HL-60/S4 treated with phorbol 12-myristate 13-acetate at 8.2 ng/mL for 4 days and 3 days (cell line): ENCODE measurements around the gene TPSAB1.

Experiments
- in situ Hi-C: fragments of 300-500 bp; cut with MboI; formaldehyde crosslinking; loops from 2 replicates; pipeline ENCODE4 v1.15.0; 2022; ENCODE audit warnings: low sequenced_read_pairs

Gene TPSAB1

DNA sequence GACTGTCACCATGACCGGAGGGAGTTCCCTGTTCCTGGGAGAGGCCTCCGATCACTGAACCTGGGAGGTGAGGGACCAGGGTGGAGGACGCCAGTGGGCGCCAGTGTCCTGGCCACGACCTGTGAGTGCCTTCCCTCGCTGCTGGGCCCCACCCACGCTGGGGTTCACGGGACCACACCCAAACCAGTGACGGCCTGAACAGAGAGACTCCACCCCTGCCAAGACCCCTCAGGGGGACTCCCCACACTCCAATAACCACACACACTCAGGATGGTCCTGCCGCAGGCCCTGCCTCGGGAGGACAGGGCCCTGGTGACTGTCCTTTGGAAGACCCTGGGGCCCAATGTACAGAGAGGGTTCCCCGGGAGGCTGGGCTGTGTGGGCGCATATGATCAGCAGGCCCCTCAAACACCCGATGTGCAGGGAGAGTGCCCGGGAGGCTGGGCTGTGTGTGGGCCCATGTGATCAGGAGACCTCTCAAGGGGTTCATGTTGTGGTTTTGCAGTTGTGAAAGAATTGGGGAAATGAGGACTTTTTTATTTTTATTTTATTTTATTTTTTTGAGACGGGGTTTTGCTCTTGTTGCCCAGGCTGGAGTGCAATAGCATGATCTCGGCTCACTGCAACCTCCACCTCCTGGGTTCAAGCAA is 41.9 kb downstream of the TPSAB1 start:
- in situ Hi-C loops: no loop called here

DNA sequence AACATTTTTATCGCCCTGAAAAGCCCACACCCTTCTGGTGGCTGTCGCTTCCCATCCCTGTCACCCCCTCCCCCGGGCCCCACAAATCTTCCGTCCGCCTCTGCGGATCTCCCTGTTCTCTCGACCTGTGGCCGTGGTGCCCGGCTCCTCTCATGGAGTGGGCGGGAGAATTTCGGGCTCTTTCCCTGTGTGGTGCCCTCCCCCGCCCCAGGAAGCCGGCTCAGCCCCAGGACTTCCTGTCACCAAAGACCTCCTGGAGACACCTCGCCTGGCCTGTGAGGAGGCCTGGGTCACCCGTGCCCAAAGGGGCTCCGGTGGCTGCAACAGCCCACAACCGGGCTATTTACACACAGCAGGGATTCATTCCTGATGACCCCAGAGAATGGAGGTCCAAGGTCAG is 42.8 kb downstream of the TPSAB1 start:
- in situ Hi-C loops: no loop called here

GRCh38 chr16:1283996-1284616 is 43.6 kb downstream of the TPSAB1 start:
- in situ Hi-C loops: no loop called here

DNA sequence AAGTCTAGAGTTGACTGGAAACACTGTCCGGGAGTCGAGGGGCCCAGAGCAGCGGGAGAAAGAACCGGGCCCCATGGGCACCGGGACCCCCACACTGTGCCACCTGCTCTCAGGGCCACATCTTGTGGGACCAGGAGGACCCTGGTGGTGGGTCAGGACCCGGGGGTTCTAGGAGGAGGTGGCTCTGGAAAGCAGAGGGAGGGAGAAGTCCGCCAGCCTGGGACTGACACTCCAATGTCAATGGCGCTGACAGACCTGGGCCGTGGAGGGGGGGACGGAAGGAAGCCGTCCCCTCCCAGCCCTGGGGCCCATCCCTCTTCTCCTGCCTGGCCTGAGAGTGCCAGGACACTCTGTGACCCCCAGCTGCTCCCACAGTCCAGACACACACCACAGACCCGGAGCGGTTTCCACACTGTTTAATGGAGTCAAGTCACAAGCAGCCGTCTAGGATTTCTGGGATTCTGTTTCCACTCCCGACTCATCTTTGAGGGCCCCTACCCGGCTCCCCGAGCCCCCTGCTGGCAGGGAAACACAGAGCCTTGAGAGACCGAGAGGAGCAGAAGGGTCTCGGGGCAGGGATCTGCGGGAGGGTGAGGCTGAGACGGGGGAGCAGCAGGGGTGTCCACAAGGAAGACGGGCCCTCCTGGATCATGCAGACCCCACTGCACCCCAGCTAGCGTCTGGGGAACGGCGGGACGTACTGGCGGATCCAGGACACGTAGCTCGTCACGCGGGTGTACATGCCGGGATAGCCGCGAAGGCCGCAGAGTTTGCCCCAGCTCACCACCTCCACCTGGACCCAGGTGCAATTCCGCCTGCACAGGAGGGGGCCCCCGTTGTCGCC is 45.4 kb downstream of the TPSAB1 start:
- in situ Hi-C loops: no loop called here

GRCh38 chr16:1286513-1287094 is 46.1 kb downstream of the TPSAB1 start:
- in situ Hi-C loops: no loop called here

DNA sequence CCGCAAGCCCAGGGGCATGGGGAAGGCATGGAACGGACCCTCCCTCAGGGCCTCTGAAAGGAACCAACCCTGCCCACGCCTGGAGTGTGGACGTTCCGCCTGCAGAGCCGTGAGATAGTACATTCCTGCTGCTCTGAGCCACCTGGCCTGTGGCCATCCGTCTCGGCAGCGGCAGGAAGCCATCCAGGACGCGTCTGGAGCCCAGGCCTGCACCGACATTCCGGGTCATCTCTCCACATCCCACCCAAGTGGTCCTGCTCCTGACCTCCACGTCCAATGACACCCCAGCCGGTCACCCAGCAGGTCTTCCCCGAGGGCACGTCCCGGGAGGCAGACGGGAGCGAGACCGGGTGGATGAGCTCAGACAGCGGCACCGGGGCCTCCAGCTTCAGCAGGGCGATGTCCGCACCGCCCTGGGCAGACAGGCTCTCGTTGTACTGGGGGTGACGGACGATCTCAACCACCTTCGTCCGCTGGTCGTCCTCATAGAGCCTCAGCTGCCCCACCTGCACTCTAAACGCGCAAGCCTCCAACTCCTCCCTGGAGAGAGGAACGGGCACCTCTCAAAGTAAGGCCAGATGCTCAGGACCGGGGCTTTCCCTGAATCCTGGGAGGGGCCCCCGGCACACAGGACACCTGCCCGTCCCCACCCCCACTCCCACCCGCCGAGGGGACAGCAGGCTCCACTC is 47.6 kb downstream of the TPSAB1 start:
- in situ Hi-C loops: no loop called here

GRCh38 chr16:1288813-1289476 is 48.4 kb downstream of the TPSAB1 start:
- in situ Hi-C loops: no loop called here

DNA sequence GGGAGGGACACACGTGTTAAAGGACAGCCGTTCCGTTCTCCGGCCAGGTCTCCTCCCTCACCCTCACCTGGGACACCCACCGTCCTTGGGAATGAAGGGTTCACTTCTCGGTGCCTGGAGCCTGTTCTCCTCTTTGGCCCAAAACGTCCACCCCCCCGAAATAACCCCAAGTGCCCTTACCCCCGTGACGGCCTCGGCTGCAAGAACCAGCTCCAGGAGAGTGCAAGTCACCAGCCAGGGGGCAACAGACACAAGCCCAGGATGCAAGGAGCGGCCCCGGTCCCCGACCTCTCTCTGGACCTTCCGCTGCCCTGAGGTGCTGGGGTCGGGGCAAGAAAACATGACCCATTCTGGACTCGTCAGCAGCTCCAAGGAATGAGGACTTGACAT is 49.0 kb downstream of the TPSAB1 start:
- in situ Hi-C loops: no loop called here

DNA sequence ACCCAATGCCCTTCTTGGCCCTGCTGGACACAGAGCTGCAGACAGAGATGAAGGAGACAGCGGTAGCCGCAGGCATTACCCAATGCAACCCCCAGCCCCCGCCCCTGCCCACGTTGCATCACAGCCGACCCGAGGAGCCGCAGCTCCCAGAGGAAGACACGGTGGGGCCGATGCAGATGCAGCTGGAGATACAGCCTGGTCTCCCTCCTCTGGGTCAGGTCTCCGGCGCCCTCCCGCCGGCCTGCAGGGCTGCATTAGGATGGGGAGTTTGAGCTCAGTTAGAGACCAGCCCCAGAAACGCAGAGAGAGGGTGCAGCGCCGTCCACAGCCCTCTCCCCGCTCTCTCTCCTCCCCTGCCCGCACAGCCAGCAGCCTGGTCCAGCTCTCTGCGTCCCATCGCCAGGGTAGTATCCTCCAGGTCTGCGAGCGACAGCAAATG is 49.6 kb downstream of the TPSAB1 start:
- in situ Hi-C loops: no loop called here

- in situ Hi-C loops: no loop called here
Measured at GRCh38 chr16:1290860-1291575, 50.5 kb downstream of the TPSAB1 start.

DNA sequence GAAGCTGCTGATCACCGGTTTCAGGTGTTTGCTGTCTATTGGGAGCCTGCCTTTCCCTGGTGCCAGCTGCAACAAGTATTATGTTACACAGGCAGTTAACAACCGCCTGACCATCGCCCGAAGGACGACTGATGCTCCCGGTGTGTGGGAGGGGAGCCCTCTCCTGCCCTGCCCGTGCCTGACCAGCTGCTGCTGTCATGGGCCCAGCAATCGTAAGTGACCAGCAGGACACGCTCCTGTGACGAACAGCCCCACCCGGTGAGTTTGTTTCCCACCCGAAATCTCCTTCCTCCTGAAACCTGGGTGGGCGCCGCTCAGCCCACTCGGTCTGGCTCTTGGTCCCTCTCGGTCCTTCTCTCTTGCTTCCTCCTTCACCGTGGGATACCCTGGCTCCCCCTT is 51.1 kb downstream of the TPSAB1 start:
- in situ Hi-C loops: no loop called here
